Osteocyte (in vitro differentiated cells): ENCODE measurements around the gene SLC6A11. TPM values are rescaled to one million over a fixed set of nuclear protein-coding genes. Genes with fewer than 3 reads are reported as not detected.

ENCODE experiments used
- DNase-seq: peaks from one replicate; pipeline ENCODE4 v3.0.0; 2021; ENCODE audit warnings: mixed read lengths; ENCODE audit not compliant: unreplicated experiment; ENCODE audit errors: extremely low spot score
- H3K27ac Mint-ChIP-seq: one replicate; pipeline ENCODE4 v1.8.0; 2021; ENCODE audit warnings: mild to moderate bottlenecking, mixed read lengths; ENCODE audit not compliant: unreplicated experiment
- H3K27me3 Mint-ChIP-seq: one replicate; pipeline ENCODE4 v1.8.0; 2021; ENCODE audit warnings: mixed read lengths; ENCODE audit not compliant: unreplicated experiment
- H3K36me3 Mint-ChIP-seq: one replicate; pipeline ENCODE4 v1.8.0; 2021; ENCODE audit warnings: mixed read lengths; ENCODE audit not compliant: unreplicated experiment
- H3K4me1 Mint-ChIP-seq: one replicate; pipeline ENCODE4 v1.8.0; 2021; ENCODE audit warnings: mixed read lengths; ENCODE audit not compliant: unreplicated experiment
- H3K4me3 Mint-ChIP-seq: one replicate; pipeline ENCODE4 v1.8.0; 2021; ENCODE audit warnings: mild to moderate bottlenecking, moderate library complexity, mixed read lengths; ENCODE audit not compliant: unreplicated experiment
- H3K9me3 Mint-ChIP-seq: one replicate; pipeline ENCODE4 v1.8.0; 2021; ENCODE audit warnings: mixed read lengths; ENCODE audit not compliant: unreplicated experiment
- CTCF ChIP-seq: fragments of 200-600 bp; sonication (generic); IDR thresholded peaks from 2 replicates; pipeline ENCODE4 v1.5.0; 2021; ENCODE audit warnings: antibody characterized with exemption, mild to moderate bottlenecking, moderate library complexity
- total RNA-seq: library from RNA; stranded (reverse); gene quantifications from 2 replicates; pipeline ENCODE4 v1.2.1, GENCODE V29; 2021

SLC6A11 gene
- total RNA-seq, 1 donor from 2014 or later: not detected

GRCh38 chr3:10780243-10780642 lies 35.8 kb upstream of the SLC6A11 start:
- H3K4me3 Mint-ChIP-seq: no peak overlapping the region
- H3K4me1 Mint-ChIP-seq: no peaks in the 10 kb centered on the region
- peak; percentile 65 for DNase-seq
- no peaks in the 10 kb centered on the region for H3K36me3 Mint-ChIP-seq
- no peak for TF ChIP-seq CTCF
- no peak overlapping the region for H3K27ac Mint-ChIP-seq
- H3K9me3 Mint-ChIP-seq: no peaks in the 10 kb centered on the region
- H3K27me3 Mint-ChIP-seq: peaks cover 15% of the 10 kb centered on the region

- Mint-ChIP-seq H3K4me1 (no peaks in the 10 kb centered on the region), H3K9me3 (no peaks in the 10 kb centered on the region)
Observed at GRCh38 chr3:10780922-10781321, 35.1 kb upstream of the SLC6A11 start.

DNA sequence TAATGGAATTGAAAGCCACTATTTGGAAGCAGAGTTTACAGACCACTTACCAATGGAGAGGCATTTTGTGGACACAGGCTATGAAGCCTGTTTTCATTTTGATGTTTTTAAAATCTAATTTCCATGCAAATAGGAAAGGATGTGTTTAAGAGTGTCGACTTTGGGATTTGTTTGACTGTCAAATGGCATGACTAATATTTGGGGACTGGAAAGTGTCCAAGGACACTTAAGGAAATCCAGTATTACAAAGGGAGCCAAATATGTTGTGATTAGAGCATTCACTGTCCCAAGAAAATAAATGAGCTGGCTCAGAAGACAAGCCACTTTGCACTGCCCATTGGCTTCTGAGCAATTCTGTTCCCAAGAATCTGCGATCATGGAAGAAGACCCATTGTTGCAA lies 34.0 kb upstream of the SLC6A11 start:
- Mint-ChIP-seq H3K27me3 (peaks cover 15% of the 10 kb centered on the region), H3K4me1 (no peaks in the 10 kb centered on the region), H3K9me3 (no peaks in the 10 kb centered on the region), H3K4me3 (no peak overlapping the region), H3K27ac (no peak overlapping the region), H3K36me3 (no peaks in the 10 kb centered on the region)
- DNase-seq: no peak
- TF ChIP-seq CTCF: no peak

More at GRCh38 chr3:10780922-10781321, 35.1 kb upstream of the SLC6A11 start:
- H3K4me3 Mint-ChIP-seq: no peak overlapping the region
- H3K27ac Mint-ChIP-seq: no peak overlapping the region
- H3K36me3 Mint-ChIP-seq: no peaks in the 10 kb centered on the region
- H3K27me3 Mint-ChIP-seq: peaks cover 15% of the 10 kb centered on the region
- no peak for DNase-seq
- no peak for TF ChIP-seq CTCF

- DNase-seq: no peak
- Mint-ChIP-seq H3K36me3 (no peaks in the 10 kb centered on the region), H3K27me3 (peaks cover 24% of the 10 kb centered on the region), H3K9me3 (no peaks in the 10 kb centered on the region), H3K4me3 (no peak overlapping the region), H3K4me1 (no peaks in the 10 kb centered on the region), H3K27ac (no peak overlapping the region)
- TF ChIP-seq CTCF: peak; percentile 57
Observed at GRCh38 chr3:10783360-10784351, 32.4 kb upstream of the SLC6A11 start.

- no peak overlapping the region for H3K4me3 Mint-ChIP-seq
- H3K27me3 Mint-ChIP-seq: peaks cover 33% of the 10 kb centered on the region
- no peak overlapping the region for H3K27ac Mint-ChIP-seq
- no peaks in the 10 kb centered on the region for H3K9me3 Mint-ChIP-seq
- no peak for TF ChIP-seq CTCF
- no peaks in the 10 kb centered on the region for H3K4me1 Mint-ChIP-seq
- DNase-seq: no peak
- H3K36me3 Mint-ChIP-seq: no peaks in the 10 kb centered on the region
Observed at GRCh38 chr3:10786640-10787039, 29.4 kb upstream of the SLC6A11 start.
